GM19099 (cell line): ENCODE results near the gene PBLD.

Experiments
- POLR2A ChIP-seq: IDR thresholded peaks from 3 replicates; pipeline ENCODE4 v1.6.1; 2011; ENCODE audit warnings: low read depth; ENCODE audit not compliant: insufficient read length; ENCODE audit errors: extremely low read depth

Gene PBLD

DNA sequence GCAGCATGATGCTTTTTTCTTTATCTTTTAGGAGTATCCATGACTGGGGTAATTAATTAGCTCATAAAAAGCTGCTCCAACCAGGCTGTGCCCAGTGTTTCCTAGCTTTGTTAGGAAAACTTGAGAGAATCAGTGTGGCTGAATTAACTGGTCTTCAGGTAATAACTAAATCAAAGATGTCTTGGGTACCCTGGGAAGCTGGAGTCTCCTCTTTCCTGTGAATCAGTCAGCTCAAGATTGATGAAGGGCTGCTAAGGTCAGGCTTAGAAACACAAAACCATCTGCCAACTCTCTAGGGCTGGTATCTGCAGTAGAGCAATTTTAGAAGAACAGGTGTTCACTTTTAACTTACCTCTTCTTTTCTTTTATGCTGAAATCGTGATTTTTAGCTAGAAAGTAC, 79.4 kb downstream of the PBLD start:
- no peak for TF ChIP-seq POLR2A

GRCh38 chr10:68251625-68252495, 80.9 kb downstream of the PBLD start:
- no peak for TF ChIP-seq POLR2A

GRCh38 chr10:68251151-68251550, 81.6 kb downstream of the PBLD start:
- TF ChIP-seq POLR2A = no peak

GRCh38 chr10:68249297-68249696, 83.4 kb downstream of the PBLD start:
- no peak for TF ChIP-seq POLR2A

GRCh38 chr10:68247931-68248330, 84.8 kb downstream of the PBLD start:
- no peak for TF ChIP-seq POLR2A

DNA sequence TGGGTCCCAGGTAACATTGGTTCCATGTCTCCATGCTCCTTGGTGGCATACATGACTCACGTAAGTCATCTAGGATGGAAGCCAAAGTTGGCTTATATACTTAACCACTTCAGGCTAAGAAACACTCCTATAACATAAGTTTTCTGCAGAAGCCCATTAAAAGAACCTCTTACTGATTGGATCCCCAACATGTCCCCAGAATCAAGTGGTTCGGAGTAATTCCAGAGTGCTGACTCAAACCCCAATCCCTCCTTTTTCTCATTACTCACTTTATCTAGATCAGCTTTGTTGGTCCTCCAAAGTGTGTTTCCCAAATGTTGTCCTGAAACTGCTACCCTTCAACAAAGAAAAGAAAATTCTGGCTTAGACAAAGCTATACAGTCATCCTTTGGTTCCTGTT, 90.7 kb downstream of the PBLD start:
- no peak for TF ChIP-seq POLR2A

GRCh38 chr10:68239596-68240150, 93.1 kb downstream of the PBLD start:
- no peak for TF ChIP-seq POLR2A

DNA sequence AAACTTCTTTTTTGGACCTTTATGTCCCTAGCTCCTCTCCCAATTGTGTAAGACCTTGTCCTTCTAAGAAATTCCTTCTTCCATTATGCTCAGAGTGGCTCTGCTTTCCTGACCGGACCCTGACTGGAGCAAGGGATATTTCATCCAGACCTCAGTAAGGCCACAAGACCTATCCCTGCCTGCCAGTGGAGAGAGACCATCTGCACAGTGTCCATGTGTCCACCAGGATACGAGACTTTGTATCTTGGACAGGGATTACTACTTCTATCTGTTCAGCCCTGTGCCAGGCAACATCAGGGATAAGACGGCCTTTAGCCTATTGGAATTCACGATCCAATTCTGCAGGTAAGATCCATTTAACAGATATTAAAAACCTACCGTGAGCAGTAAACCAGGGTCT, 93.7 kb downstream of the PBLD start:
- no peak for TF ChIP-seq POLR2A

DNA sequence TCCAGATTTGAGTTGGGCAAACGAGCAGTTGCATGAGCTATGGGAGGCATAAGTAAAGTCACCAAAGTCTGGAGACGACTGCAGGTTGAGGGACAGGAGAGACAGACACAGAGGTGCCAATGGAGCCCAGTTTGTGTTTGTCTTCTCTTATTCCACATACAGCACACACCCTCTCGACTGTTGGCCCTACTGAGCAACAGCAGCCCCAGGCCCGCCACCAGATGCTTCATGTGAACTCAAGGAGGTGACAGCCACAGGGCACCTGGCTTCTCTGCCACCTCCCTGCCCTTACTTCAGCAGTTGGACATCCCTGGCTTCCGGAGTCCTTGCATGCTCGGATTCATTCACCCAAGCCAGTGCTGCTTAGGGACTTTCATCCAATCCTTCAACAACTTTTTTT, 94.4 kb downstream of the PBLD start:
- TF ChIP-seq POLR2A = no peak

DNA sequence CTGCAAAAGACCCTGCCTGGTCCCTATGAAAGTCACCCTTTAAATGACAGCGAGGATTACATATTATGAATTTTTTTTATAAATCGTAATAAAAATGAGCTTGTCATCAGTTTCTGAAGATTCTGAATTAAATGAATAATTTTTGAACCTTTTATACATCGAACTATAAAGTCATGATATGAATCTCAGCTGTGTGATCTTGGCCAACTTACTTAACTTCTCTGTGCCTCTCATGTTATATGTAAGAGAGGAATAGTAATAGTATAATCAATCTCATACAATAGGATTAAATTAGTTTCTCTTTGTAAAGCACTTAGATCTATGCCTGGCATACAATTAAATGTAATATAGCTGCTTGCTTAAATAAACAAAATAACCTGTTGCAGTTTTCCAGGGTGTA, 95.6 kb downstream of the PBLD start:
- TF ChIP-seq POLR2A = no peak

DNA sequence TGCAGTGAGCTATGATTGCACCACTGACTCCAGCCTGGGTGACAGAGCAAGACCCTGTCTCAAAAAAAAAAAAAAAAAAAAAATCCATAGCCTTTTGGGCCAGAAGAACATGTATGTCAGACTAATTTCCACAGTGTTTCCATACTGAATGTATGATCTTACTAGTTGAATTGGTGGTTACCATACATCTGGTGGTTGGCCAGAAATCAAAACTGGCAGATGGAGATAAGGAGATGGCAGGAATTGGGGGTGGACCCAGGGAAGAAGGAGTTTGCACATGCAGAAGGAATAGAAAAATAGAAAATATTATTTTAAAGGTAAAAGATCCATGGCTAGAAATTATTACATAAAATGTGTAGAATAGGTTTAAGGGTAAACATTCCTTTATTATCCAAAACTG, 97.1 kb downstream of the PBLD start:
- no peak for TF ChIP-seq POLR2A

- TF ChIP-seq POLR2A = no peak
Observed at GRCh38 chr10:68235111-68235510, 97.6 kb downstream of the PBLD start.

DNA sequence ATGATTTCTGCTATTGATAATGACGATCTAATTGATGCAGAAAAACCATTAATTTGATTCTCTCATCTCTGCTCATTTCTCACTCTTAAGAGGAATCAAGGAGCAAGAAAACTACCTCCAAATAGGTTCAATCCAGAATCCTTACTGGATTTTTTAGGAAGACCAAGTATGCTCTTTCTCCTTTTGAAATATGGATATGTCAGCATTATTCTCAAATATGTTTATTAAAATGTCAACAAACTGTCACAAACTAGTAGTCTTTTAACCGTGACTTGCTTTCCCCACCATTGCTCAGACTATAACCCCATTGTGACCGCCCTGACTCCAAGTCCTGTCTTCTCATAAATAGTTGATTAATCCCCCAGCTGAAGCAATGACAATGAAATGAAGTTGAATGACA, 99.7 kb downstream of the PBLD start:
- TF ChIP-seq POLR2A = no peak
